ENCODE measurements around the gene CALML6.

Gene CALML6

DNA sequence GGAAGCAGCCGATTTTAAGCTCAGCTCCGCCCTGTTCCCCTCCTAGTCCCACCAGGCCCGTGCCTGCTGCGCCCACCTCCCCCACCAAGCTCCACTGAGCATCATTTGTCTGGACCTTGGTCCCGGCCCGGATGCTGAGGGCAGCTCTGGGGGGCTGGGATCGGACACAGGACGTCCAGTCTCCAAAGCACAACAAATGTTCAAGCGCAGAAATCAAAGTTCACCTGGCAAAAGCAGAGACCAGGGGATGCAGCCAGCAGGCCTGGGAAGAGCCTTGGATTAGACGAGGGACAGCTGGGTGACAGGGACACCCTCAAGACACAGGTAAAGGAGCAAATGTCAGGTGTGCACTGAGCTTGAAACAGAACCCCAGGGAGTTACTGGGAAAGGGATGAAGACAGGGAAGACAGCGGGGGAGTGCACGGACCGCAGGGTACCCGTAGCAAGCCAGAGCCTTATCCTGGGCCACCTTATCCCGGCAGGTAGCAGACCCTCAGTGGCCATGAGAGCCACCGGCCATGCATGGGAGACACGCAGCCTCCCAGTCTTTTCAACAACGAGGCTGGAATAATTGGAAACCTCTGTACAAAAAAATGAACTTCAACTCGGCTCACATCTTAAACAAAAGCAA lies 26.3 kb downstream of the CALML6 start:
- in situ Hi-C loops (cut with HindIII; ENCODE audit: low sequenced_read_pairs) = no loop called here

DNA sequence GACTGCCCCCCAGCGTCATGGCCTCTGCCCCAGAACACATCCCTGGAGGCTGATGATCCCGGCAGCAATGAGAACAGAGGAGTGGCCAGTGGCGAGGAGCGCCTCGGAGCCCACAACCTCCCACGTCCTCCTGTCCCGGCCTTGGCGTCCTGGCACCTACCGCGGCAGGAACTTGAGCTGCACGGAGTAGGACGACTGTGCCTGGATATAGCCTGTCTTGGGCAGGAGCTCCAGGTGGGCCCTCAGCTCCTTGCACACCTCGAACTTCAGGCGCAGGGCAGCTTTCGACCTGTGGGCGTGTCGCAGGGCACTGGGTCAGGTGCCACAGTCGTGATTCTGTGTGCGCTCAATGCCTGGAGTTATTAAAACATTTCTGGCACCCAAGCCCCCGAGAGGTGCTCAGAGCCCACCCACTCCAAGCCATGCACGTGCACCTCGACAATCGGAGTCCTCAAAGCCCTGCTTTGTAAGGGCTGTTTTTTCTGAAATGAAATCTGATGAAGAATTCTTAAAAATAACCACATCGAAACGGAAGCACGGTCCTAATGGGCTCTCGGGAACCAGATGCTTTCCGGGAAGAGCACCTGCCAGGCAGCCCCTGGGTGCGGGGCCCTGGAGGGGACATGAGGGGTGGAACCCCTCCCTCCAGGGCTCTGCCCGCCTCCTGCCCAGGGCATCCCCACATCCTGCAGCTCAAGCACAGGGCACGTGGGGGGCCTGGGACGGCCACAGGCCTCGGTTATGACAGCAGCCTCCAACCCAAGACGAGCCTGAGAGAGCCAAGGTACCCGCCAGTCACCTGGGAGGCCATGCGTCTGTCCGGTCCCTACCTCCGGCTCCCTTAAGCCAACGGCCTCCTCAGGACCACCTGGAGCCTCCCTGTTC lies 27.1 kb downstream of the CALML6 start:
- in situ Hi-C loops (cut with HindIII; ENCODE audit: low sequenced_read_pairs) = no loop called here

DNA sequence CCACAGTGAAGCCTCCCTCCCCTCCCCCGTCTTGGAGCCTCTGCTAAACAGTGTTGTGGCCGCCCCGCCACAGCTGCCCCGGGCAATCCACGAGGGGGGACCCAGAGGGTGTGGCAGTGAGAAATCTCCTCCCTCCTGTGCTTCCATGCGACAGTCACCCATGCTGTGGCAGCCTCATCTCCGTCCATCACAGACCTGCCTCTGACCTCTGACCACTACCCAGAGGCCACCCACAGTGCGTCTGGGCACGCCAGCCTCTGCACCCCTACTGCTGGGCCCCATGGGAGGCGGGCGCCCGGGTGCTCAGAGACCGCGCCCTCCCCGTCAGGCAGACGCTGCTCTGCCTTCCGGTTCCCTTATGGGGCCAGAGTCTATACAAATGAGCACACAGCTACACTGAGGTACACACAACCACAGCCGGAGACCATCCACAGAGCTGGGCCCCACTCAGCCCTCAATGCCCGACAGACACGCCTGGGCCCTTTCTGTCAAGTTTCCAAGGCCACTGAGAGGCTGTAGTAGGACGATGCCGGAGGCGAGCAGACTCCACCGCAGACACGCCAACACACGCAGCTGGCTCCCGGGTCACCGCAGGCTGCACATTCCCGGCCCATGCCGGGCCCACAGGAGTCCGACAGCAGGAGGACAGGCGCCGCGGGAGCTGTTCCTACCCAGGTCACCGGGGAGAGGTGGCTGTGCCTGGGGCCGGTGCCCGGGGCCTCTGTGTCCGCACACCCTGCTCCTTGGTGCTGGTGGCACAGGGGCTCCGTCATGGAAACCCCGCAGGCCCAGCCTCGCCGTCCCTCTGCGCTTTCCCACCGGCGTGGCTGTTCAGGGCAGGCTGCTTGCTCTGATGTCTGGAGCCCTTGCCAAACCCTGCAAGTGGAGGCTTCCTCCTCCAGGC lies 27.9 kb downstream of the CALML6 start:
- in situ Hi-C loops (cut with HindIII; ENCODE audit: low sequenced_read_pairs) = no loop called here

DNA sequence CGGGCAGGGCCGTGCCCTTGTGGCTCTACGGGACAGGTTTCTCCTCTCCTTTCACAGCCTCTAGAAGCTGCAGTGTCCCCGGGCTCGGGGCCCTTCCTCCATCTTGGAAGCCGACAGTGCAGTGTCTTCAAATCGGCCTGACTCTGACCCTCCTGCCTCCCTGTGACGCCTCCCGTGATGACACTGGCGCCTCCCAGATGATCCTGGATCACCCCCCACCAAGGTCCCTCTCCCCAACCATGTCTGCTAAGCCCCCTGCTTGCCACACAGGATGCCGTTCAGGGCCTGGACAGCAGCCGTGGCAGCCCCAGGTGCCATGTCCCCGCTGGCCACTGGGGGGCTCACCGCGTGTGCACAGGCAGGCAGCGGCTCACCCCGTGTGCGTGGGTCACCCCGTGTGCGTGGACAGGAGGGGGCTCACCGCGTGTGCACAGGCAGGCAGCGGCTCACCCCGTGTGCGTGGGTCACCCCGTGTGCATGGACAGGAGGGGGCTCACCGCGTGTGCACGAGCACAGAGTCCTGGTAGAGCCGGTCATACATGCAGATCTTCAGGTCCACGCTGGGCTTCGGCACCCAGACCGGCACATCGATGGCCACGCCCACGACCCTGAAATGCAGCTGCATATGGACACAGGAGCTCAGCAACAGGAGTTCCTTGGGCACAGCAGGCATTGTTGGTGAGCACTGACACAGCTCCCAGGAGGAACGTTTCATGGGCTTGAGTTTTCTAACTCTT lies 28.9 kb downstream of the CALML6 start:
- in situ Hi-C loops (cut with HindIII; ENCODE audit: low sequenced_read_pairs) = no loop called here

DNA sequence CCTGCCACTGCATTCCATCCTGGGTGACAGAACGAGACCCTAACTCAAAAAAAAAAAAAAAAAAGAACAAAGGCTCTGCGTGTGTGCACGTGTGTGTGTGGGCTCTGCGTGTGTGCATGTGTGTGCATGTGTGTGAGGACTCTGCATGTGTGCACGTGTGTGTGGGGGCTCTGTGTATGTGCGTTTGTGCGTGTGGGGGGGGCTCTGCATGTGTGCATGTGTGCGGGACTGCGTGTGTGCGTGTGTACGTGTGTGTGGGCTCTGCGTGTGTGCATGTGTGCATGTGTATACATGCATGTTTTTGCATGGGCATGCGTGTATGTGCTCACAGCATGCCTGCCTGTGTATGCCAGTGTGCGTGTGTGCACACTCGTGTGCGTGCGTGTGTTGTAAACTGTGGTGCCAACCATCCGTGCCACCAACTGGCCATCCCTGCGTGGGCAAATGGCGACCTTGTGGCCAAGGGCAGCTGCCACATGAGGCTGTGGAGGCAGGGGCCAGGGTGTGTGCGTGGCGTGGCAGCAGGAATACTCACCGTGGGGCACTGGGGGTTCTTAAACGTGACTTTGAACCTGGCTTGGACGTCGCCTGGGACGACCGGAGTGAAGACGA lies 30.8 kb downstream of the CALML6 start:
- in situ Hi-C loops (cut with HindIII; ENCODE audit: low sequenced_read_pairs) = no loop called here

DNA sequence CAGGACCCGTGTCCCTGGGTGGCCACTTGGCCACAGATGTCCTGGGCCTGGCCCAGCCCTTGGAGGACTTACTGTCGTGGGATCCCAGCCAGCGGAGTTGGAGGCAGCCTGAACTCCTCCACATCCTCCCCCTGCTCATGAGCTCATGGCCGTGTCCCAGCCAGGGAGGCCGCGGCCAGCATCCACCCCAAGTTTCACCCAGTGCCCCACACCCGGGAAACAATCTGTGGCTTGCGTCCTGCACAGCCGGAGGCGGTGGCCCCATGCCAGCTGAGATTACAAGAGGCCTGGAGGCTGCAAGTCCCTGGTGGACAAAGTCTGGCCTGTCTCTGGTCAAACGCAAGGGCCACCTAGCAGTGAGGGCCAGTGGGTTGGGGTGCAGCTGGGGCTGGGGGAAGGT lies 31.5 kb downstream of the CALML6 start:
- in situ Hi-C loops (cut with HindIII; ENCODE audit: low sequenced_read_pairs) = no loop called here

DNA sequence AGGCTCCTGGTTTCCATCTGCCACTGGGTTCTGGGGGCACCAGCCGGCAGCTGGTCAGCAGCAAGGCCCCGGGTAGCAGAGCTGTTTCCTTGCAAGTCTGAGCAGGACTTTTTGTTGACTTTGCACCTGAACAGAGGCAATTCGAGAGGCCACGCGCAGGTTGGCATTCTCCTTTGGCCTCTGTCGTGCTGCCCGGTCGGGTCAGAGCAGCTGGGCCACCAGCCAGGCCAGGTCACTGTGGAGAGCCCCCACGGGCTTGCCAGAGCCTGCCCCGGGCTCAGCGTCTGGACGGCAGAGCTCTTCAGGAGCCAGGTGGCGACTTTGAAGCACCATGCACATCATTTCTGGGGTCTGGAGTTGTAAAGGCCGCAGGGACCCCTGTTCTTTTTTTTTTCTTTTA lies 32.4 kb downstream of the CALML6 start:
- in situ Hi-C loops (cut with HindIII; ENCODE audit: low sequenced_read_pairs) = no loop called here

DNA sequence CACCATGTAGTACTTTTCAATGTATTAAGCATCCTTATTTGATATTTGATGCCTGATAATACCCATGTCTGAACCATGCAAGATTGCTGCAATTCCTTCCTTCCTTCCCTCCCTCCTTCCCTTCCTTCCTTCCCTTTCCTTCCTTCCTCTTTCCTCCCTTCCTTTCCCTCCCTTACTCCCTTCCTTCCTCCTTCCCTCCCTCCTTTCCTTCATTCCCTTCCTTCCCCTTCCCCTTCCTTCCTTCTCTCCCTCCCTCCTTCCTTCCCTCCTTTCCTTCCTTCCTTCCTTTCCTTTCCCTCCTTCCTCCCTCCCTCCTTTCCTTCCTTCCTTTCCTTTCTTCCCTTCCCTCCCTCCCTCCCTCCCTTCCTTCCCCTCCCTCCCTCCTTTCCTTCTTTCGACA lies 33.7 kb downstream of the CALML6 start:
- in situ Hi-C loops (cut with HindIII; ENCODE audit: low sequenced_read_pairs) = no loop called here

DNA sequence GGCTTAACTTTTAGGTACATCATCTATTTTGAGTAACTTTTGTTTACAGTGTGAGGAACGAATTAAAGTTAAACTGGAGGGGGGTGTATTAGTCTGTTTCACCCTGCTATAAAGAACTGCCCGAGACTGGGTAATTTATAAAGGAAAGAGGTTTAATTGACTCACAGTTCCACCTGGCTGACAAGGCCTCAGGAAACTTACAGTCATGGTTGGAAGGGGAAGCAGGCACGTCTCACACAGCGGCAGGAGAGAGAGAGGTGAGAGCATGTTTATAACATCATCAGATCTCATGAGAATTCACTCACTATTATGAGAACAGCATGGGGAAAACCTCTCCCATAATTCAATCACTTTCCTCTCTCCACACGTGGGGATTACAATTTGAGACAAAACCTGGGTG lies 35.9 kb downstream of the CALML6 start:
- in situ Hi-C loops (cut with HindIII; ENCODE audit: low sequenced_read_pairs) = no loop called here

DNA sequence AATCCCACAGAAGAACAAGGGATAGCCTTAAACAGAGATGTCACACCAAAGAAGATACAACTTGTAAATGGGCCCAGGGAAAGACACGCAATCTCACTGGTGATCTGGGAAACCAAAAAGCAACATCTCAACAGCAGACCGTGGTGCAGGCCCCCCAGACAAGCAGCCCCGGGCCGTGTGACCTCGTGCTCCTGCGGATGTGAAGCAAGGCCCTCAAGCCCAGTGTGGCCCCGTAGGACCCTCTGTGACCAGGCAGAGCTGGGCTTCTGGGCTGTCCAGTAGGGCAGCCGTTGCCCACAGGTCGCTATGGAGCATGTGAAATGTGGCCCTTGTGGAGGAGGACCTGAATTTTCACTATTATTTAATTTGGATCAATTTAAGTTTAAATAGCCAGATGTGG lies 39.0 kb downstream of the CALML6 start:
- in situ Hi-C loops (cut with HindIII; ENCODE audit: low sequenced_read_pairs) = no loop called here

DNA sequence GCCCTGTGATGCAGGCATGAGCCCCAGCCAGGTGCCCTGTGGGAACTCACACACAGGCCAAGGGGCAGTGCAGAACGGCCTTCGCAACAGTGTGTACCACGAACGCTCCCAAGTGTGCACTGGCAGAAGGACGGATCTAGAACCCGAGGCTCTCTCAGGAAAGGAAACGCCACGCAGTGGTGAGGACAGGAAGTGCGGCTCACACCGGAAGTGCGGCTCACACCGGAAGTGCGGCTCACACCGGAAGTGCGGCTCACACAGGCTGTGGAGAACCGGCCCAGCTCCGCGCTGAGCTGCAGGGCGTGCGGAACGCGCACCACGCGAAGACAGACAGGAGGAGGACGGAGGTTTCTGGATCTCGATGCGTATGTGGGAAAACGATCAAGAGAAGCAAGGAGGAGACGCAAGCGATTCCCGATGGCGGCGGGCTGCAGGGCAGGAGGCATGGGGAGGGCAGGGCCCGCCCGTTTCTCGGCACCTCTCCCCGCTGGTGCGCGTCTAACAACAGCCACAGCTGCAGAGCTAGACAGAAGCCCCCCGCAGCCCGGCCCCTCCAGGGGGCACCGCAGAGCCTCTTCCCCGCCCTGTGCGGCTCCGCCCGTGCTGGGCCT lies 39.9 kb downstream of the CALML6 start:
- in situ Hi-C loops (cut with HindIII; ENCODE audit: low sequenced_read_pairs) = no loop called here

DNA sequence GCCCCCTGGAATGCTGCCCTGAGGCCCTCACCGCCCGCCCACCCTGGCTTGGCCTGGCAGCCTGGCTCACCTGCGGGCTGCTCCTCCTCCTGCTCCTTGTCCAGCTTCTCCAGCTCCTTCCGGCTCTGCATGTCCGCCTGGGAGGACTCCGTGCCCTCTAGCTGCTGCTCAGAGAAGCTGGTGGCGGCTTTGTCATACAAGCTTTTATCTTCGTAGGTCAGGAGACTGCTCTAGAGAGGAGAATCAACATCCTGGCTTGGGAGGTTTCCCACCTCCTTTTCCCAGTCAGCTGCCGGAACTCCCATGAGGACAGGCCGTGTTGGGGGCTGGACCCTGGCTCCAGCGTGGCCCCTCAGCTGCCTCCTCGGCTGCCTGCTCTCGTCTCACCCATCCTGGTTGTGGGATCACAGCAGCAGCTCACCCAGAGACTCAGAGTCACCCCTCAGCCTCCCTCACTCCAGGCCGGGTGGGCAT lies 40.6 kb downstream of the CALML6 start:
- in situ Hi-C loops (cut with HindIII; ENCODE audit: low sequenced_read_pairs) = no loop called here

DNA sequence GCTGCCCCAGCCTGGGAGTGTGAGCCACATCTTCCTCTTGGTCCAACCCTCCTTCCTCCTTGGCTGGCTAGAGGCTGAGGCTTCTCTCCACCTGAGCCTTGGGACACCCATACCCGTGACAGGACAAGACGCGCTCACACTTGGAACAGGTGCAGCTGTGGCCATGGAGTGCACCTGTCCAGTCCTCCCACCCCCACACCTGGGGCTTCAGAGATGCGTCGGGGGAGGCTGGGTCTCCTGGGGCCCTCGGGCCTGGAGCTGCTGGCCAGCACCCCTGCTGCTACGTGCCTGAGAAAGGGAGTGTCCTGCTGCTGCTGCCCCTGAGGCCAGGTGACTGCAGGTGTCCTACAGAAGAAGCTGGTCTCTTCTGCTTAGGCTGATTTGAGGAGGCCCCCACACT lies 41.0 kb downstream of the CALML6 start:
- in situ Hi-C loops (cut with HindIII; ENCODE audit: low sequenced_read_pairs) = no loop called here

DNA sequence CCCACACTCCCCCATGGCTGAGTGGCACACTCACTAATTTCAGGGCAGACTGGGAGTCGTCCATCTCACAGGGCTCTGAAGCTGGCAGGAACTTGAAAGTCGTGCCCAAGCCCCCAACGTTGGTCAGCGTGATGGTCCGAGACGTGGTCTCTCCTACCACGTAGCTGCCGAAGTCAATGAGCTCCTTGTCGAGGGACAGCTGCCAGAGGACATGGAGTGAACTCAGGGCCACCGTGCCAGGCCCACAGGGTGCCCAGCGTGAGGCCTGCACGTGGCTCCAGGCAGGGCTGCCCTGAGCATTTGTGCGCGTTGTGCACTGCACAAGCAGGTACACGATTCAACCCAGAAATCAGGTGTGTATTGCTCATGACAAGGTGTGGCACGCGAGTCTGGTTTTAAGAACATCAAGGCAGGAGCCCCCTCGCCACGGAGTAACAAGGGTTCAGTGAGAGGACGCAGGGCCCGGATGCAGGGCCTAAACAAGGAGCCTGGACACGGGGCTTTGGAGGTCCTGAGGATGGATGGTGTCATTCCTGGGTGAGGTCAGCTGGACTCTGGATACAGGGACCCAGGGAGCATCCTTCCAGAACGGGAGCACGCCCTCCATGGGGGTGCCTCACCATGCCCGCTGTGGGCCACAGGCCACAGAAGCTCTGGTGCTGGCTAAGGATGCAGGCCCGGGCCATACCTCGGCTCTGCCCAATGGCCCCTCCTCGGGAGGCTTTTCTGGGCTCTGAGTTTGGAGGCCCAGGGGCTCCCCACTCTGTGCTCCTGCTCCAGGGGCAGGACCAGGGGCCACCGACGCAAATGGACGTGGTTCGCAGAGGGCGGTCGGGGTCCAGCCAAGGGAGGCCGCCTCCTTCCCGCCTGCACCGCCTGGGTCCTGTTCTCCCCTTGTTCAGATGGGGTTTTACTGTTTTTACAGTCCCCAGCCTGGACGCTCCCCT lies 41.8 kb downstream of the CALML6 start:
- in situ Hi-C loops (cut with HindIII; ENCODE audit: low sequenced_read_pairs) = no loop called here

DNA sequence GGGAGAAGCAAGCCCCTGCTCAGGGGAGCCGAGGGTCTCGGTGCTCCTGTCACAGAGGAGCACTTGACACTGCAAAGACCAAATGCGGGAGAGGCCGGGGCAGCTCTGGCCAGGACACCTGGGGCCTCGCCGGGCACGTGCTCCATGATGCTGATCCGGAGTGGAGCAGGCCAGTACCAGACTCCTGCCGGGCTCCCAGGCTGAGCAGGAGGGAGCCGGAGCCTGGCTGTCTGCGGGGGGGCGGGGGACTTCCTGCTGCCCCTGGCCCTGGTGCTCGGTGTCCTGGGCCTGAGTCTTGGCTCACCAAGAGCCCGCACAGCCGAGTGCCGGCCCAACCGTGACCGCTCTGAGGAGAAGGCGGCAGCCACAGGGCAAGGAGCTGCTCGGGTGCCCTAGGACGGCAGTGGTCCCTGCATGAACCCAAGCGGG lies 42.5 kb downstream of the CALML6 start:
- in situ Hi-C loops (cut with HindIII; ENCODE audit: low sequenced_read_pairs) = no loop called here

DNA sequence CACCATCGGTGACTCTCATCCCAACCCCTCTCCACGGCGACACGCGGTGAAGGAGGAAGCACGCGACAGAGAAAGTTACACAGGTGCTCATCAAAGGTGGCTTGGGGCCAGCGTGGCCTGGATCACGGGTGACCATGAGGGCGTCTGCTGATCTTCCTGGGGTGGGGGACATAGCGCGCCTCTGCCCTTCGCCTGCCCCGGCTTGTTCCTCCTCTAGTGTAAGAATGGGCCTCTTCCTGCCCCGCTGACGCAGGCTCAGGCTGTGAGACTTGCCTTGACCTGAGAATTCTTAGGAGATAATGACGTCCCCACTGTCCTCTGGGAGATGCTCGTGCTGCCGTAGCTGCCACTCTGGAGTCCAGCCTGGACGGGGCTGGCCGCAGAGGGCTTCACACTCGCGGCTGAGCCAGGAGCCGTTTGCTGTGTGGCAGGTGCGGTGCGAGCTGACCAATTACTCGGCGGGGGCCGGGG lies 43.0 kb downstream of the CALML6 start:
- in situ Hi-C loops (cut with HindIII; ENCODE audit: low sequenced_read_pairs) = no loop called here

DNA sequence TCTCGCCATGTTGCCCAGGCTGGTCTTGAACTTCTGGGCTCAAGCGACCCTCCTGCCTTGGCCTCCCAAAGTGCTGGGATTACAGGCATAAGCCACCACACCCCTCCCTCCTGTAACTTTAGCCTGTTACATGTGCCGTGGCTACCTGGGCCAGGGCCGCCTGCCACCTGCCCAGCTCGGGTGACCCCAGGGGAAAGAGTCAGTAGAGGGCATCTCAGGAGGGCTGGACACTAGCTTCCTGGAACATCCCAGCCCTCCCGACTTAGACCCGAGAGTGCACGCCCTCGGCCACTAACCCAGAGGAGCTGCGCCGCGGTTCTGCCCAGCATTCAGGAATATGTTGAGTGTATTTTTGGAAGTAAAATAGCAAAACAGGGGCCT lies 44.4 kb downstream of the CALML6 start:
- in situ Hi-C loops (cut with HindIII; ENCODE audit: low sequenced_read_pairs) = no loop called here

DNA sequence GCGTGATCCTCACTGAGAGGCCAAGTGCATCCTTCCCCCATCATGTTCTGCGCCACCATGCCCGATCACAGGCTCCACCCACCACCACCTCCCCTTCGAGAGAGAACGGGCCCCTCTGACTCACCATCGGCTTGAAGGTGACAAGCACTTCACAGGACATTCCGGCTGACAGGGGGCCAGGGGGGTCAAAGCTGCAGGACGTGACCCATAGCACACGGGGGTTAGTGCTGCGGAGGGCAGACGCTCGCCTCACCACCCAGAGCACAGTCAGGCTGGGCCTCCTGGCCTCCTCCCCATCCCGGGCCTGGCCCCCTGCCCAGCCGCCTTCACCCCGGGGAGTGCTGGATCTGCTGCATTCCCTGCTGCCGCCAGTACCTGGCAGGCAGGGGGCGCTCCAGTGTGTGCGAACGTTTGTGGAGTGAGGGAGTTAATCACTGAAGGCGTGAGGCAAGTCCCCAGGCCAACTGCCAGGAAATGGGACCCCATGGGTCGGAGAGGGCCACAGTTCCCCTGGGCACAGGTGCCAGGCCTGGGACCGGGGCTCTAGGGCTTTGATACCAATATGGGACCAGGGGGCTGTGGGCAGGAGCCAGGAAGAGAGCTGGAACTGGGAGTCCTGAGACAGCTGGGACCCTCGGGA lies 44.9 kb downstream of the CALML6 start:
- in situ Hi-C loops (cut with HindIII; ENCODE audit: low sequenced_read_pairs) = no loop called here
